Epithelial cell of esophagus (primary cell): ENCODE results near the gene MAP4K5.

Source experiments
- DNase-seq: peaks from one replicate; pipeline ENCODE4 v3.0.0; 2010; ENCODE audit warnings: low read depth
- H3K4me3 ChIP-seq: 2 replicates; pipeline ENCODE4 v1.5.1; 2011; ENCODE audit warnings: mild to moderate bottlenecking, low read length, control low read depth
- TF ChIP-seq, protein P1 (sequence below): IDR thresholded peaks from 2 replicates; pipeline ENCODE4 v1.5.1; 2011; ENCODE audit warnings: low read depth, mild to moderate bottlenecking, low read length, control low read depth, inconsistent platforms; ENCODE audit not compliant: insufficient read depth; ENCODE audit errors: missing control alignments

MAP4K5 gene

DNA sequence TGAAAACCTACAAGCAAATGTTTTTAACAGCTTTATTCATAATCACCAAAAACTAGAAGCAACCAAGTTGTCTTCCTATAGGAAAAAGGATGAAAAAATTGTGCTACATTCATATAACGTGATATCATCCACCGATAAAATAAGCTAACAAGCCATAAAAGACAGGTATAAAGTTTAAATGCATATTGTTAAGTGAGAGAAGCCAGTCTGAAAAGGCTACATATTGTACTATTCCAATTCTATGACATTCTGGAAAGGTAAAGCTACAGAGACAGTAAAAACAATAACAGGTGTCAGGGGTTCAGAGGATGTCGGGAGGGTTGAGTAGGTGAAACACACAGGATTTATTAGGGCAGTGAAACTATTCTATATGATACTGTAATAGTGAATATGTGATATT lies 158.4 kb downstream of the MAP4K5 start:
- DNase-seq: no peak
- TF ChIP-seq, protein P1, sequence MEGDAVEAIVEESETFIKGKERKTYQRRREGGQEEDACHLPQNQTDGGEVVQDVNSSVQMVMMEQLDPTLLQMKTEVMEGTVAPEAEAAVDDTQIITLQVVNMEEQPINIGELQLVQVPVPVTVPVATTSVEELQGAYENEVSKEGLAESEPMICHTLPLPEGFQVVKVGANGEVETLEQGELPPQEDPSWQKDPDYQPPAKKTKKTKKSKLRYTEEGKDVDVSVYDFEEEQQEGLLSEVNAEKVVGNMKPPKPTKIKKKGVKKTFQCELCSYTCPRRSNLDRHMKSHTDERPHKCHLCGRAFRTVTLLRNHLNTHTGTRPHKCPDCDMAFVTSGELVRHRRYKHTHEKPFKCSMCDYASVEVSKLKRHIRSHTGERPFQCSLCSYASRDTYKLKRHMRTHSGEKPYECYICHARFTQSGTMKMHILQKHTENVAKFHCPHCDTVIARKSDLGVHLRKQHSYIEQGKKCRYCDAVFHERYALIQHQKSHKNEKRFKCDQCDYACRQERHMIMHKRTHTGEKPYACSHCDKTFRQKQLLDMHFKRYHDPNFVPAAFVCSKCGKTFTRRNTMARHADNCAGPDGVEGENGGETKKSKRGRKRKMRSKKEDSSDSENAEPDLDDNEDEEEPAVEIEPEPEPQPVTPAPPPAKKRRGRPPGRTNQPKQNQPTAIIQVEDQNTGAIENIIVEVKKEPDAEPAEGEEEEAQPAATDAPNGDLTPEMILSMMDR: no peak
- H3K4me3 ChIP-seq: no peak overlapping the region

DNA sequence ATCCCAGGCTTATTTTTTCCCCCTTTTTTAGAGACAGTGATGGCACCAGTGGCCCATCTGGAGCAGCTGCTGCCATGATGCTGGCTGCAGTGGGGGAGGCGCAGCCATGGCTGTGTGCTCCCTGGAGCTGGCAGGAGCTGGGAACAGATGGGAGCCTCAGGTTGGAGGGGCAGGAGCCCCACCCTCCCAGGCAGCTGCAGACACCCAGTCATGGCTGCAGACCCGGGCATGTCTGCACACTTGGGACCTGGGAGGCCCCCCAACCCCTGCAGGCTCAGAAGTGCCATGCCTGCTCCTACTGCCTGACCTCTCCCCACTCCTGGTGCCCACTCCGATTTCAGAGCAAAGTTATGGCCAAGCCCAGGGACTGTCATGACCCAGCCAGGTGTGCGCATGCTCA lies 160.8 kb downstream of the MAP4K5 start:
- TF ChIP-seq, protein P1: no peak
- no peak for DNase-seq
- no peak overlapping the region for H3K4me3 ChIP-seq
